Endothelial cell of umbilical vein (primary cell): ENCODE results near the gene BNIPL. TPM values are rescaled to one million over a fixed set of nuclear protein-coding genes. Genes with fewer than 3 reads are reported as not detected.

Experiments
- BruUV-seq: library from RNA; stranded (reverse); fragments of 400-500 nt; replicated peaks from 2 replicates; lab custom pipeline; 2021; lab: Mats Ljungman, UMichigan
- CTCF ChIA-PET: fragments of 300-600, 350-600 bp; sonication (Branson Sonifier 250); formaldehyde crosslinking; loops from one replicate; lab custom pipeline; 2021; ENCODE audit warnings: antibody characterized with exemption, inconsistent platforms; lab: Charles Lee
- POLR2A ChIA-PET: fragments of 300-600, 350-600 bp; sonication (Branson Sonifier 250); formaldehyde crosslinking; loops from one replicate; lab custom pipeline; 2021; ENCODE audit warnings: antibody characterized with exemption, inconsistent platforms; lab: Charles Lee
- DNase-seq: peaks from one replicate; pipeline ENCODE4 v3.0.0-alpha.2; 2011; ENCODE audit warnings: low read depth, low spot score
- FAIRE-seq: peaks from 2 replicates; lab custom pipeline; 2011; peaks lifted over from hg19 to GRCh38; lab: Jason Lieb, UNC
- H2AFZ ChIP-seq: 2 replicates; pipeline ENCODE4 v1.6.0; 2012; ENCODE audit warnings: low read depth, low read length, control low read depth, inconsistent platforms
- H3K27ac ChIP-seq: 2 replicates; pipeline ENCODE4 v1.5.1; 2011; ENCODE audit warnings: low read depth, mild to moderate bottlenecking, control low read depth, low read length, moderate library complexity; ENCODE audit not compliant: insufficient read depth
- H3K27me3 ChIP-seq, 2 experiments: 2 replicates each; pipeline versions ENCODE4 v1.6.0 to v1.6.1; 2011; ENCODE audit warnings: low read length in 2 of 2, mixed read lengths in 1 of 2; ENCODE audit not compliant: control insufficient read depth in 2 of 2, insufficient read depth in 2 of 2
- H3K36me3 ChIP-seq, 2 experiments: 2 replicates in 1 of 2; 3 replicates in 1 of 2; pipeline ENCODE4 v1.5.1; 2011; ENCODE audit warnings: low read length in 2 of 2, mild to moderate bottlenecking in 1 of 2, moderate library complexity in 1 of 2; ENCODE audit not compliant: control insufficient read depth in 2 of 2, insufficient read depth in 2 of 2; ENCODE audit errors: extremely low read depth in 1 of 2
- H3K4me1 ChIP-seq: 3 replicates; pipeline ENCODE4 v1.5.1; 2011; ENCODE audit warnings: mild to moderate bottlenecking, low read length; ENCODE audit not compliant: control insufficient read depth, insufficient read depth; ENCODE audit errors: extremely low read depth
- H3K4me2 ChIP-seq: 2 replicates; pipeline ENCODE4 v1.6.1; 2011; ENCODE audit warnings: low read length, control low read depth, mixed read lengths; ENCODE audit not compliant: insufficient read depth
- H3K4me3 ChIP-seq, 3 experiments: fragments of 200-600 bp in 1 of 3; sonication (generic), shearing (Covaris generic) in 1 of 3; replicated peaks in 1 of 3; 2 replicates each; pipeline ENCODE4 v1.5.1; 2011 to 2016; ENCODE audit warnings: control low read depth in 3 of 3, low read length in 3 of 3, mild to moderate bottlenecking in 2 of 3, inconsistent platforms in 1 of 3, low read depth in 1 of 3, moderate library complexity in 1 of 3; ENCODE audit not compliant: insufficient read depth in 1 of 3
- H3K79me2 ChIP-seq: 2 replicates; pipeline ENCODE4 v1.6.0; 2012; ENCODE audit warnings: low read length, inconsistent platforms; ENCODE audit not compliant: control insufficient read depth, insufficient read depth
- H3K9ac ChIP-seq: replicated peaks from 2 replicates; pipeline ENCODE3; 2011; ENCODE audit warnings: low read length, control low read depth; ENCODE audit not compliant: insufficient read depth; ENCODE audit errors: extremely low read depth
- H3K9me1 ChIP-seq: replicated peaks from 3 replicates; pipeline ENCODE4 v1.6.0; 2011; ENCODE audit warnings: mild to moderate bottlenecking, low read length; ENCODE audit not compliant: control insufficient read depth, insufficient read depth; ENCODE audit errors: extremely low read depth
- H3K9me3 ChIP-seq: replicated peaks from 2 replicates; pipeline ENCODE4 v1.5.1; 2012; ENCODE audit warnings: low read length, inconsistent platforms; ENCODE audit not compliant: control insufficient read depth, insufficient read depth
- H4K20me1 ChIP-seq: replicated peaks from 2 replicates; pipeline ENCODE3; 2011; ENCODE audit warnings: mild to moderate bottlenecking, low read length; ENCODE audit not compliant: control insufficient read depth, insufficient read depth; ENCODE audit errors: extremely low read depth
- CTCF ChIP-seq, 2 donors: IDR thresholded peaks; 1 replicate in 1 of 2; 2 replicates in 1 of 2; pipeline ENCODE4 v1.5.1; 2011; ENCODE audit warnings: low read length in 2 of 2, mild to moderate bottlenecking in 2 of 2, moderate library complexity in 2 of 2, control low read depth in 1 of 2, inconsistent platforms in 1 of 2, low read depth in 1 of 2; ENCODE audit not compliant: insufficient read depth in 1 of 2; ENCODE audit errors: extremely low read depth in 1 of 2
- EZH2 ChIP-seq: IDR thresholded peaks from 2 replicates; pipeline ENCODE4 v1.6.1; 2012; ENCODE audit warnings: borderline replicate concordance, low read depth, mild to moderate bottlenecking, moderate library complexity, low read length, inconsistent platforms; ENCODE audit not compliant: severe bottlenecking
- FOS ChIP-seq: IDR thresholded peaks from 2 replicates; pipeline ENCODE4 v1.6.1; 2011; ENCODE audit warnings: mild to moderate bottlenecking, low read length, moderate library complexity, borderline replicate concordance; ENCODE audit not compliant: insufficient read depth
- GATA2 ChIP-seq: IDR thresholded peaks from 2 replicates; pipeline ENCODE4 v1.7.0; 2011; ENCODE audit warnings: low read depth, mild to moderate bottlenecking, moderate library complexity, mixed read lengths, low read length; ENCODE audit not compliant: insufficient read length, insufficient read depth
- JUN ChIP-seq: IDR thresholded peaks from 2 replicates; pipeline ENCODE4 v1.6.1; 2011; ENCODE audit warnings: borderline replicate concordance, low read depth; ENCODE audit not compliant: insufficient read length, insufficient read depth
- MAX ChIP-seq: IDR thresholded peaks from 2 replicates; pipeline ENCODE4 v1.6.1; 2011; ENCODE audit not compliant: insufficient read depth, insufficient read length
- MYC ChIP-seq: IDR thresholded peaks from one replicate; pipeline ENCODE4 v1.6.1; 2011; ENCODE audit warnings: mild to moderate bottlenecking, low read depth, low read length
- POLR2A ChIP-seq: IDR thresholded peaks from 2 replicates; pipeline ENCODE4 v1.6.1; 2012; ENCODE audit warnings: low read depth, mild to moderate bottlenecking, control low read depth, low read length
- POLR2AphosphoS5 ChIP-seq: IDR thresholded peaks from 2 replicates; pipeline ENCODE4 v1.6.1; 2012; ENCODE audit warnings: low read depth, mild to moderate bottlenecking, control low read depth, low read length, moderate library complexity; ENCODE audit not compliant: insufficient read depth
- dilution Hi-C: fragments of 300-500 bp; cut with MboI; formaldehyde crosslinking; loops from one replicate; pipeline ENCODE4 v1.15.0; 2019; ENCODE audit warnings: low sequenced_read_pairs; ENCODE audit not compliant: extremely low pct_ligation_motif_present
- intact Hi-C: fragments of 100-400 bp; cut with micrococcal nuclease; formaldehyde crosslinking; loops from one replicate; pipeline ENCODE4 v1.10.0; 2022
- polyA plus RNA-seq, 4 experiments: library from polyadenylated mRNA; depleted of rRNA in 3 of 4; stranded (reverse) in 3 of 4; unstranded in 1 of 4; fragments of >200 nt; gene quantifications; 2 replicates each; pipeline versions ENCODE4 v1.2.1 to v1.2.3, GENCODE V29; 2011 to 2012; ENCODE audit warnings: missing spikeins in 1 of 4
- total RNA-seq: library from RNA; stranded (reverse); gene quantifications from 2 replicates; pipeline ENCODE4 v1.2.3, GENCODE V29; 2021

Gene BNIPL
- total and polyA plus RNA-seq, 2 donors (not counting 3 experiments of a cell fraction or from before 2014, with no cell fraction given) = 0.26 to 0.42 TPM

GRCh38 chr1:151061704-151062103, 25.3 kb downstream of the BNIPL start:
- H3K27ac ChIP-seq = peak overlapping the region; percentile 91
- peak overlapping the region; percentile 90 for H3K9ac ChIP-seq
- dilution Hi-C loops (no loop called here), intact Hi-C loops (loop anchor here (1.0 kb wide), 1 partner anchor 9 kb away; the partner anchor contains the start of gene GABPB2)
- CTCF ChIA-PET = interaction anchor here (1.4 to 6.1 kb wide), 5 partner anchors 9 to 38 kb away, joined by 3 to 39 read pairs (median 7); partner anchors contain the start of genes C1orf56 and GABPB2
- H3K9me1 ChIP-seq = no peaks in the 10 kb centered on the region
- peak overlapping the region; percentile 96 for H3K4me2 ChIP-seq
- peaks cover under 1% of the 10 kb centered on the region for H4K20me1 ChIP-seq
- no peaks in the 10 kb centered on the region for H3K9me3 ChIP-seq
- peaks cover 93% of the 10 kb centered on the region for H3K79me2 ChIP-seq
- H3K27me3 ChIP-seq = no peaks in the 10 kb centered on the region
- DNase-seq (no peak), FAIRE-seq (peak; percentile 69)
- peak overlapping the region; percentile 82 to 94 (median 91) for H3K4me3 ChIP-seq
- no peak overlapping the region for H2AFZ ChIP-seq
- BruUV-seq = no TSS peak
- POLR2A ChIA-PET = interaction anchor here (0.9 kb wide), 1 partner anchor 9 kb away, joined by 3 read pairs; no protein-coding TSS in a partner anchor
- peaks cover under 1 to 3% of the 10 kb centered on the region in 2 experiments for H3K36me3 ChIP-seq
- H3K4me1 ChIP-seq = peaks cover 29% of the 10 kb centered on the region
- TF ChIP-seq CTCF (IDR thresholded peaks at IDR 0.05; ENCODE audit: extremely low read depth in 1 of 2, insufficient read depth in 1 of 2, low read depth in 1 of 2, low read length in 2 of 2) (no peak), FOS (no peak), MYC (no peak), EZH2 (no peak), POLR2AphosphoS5 (no peak), JUN (no peak), MAX (no peak), GATA2 (no peak), POLR2A (no peak)
